ENCODE measurements around the gene MAN1A2. TPM values are rescaled to one million over a fixed set of nuclear protein-coding genes. Genes with fewer than 3 reads are reported as not detected.

Gene MAN1A2
- polyA plus RNA-seq, 1 donor from 2014 or later, result 25.0 TPM

- Histone ChIP-seq H3K9ac (ENCODE audit: low read length) (no peak overlapping the region), H3F3A (ENCODE audit: insufficient read depth, low read length, poor library complexity, severe bottlenecking) (no peaks in the 10 kb centered on the region), H4K20me1 (ENCODE audit: insufficient read depth) (no peaks in the 10 kb centered on the region), H3K36me3 (ENCODE audit: insufficient read depth, low read length) (no peaks in the 10 kb centered on the region), H3K4me3 (ENCODE audit: low read length) (no peak overlapping the region), H3K79me2 (replicated peaks; ENCODE audit: insufficient read depth, low read length) (no peaks in the 10 kb centered on the region), H3K4me2 (ENCODE audit: low read length) (no peak overlapping the region), H3K9me2 (ENCODE audit: insufficient read depth, low read length) (no peaks in the 10 kb centered on the region), H3K27me3 (ENCODE audit: insufficient read depth, low read depth, low read length) (no peaks in the 10 kb centered on the region), H2AFZ (ENCODE audit: low read depth, low read length) (no peak overlapping the region), H3K27ac (ENCODE audit: low read length) (no peak overlapping the region), H3K9me3 (ENCODE audit: low read length) (no peaks in the 10 kb centered on the region)
- TF ChIP-seq POLR2AphosphoS5 (IDR thresholded peaks at IDR 0.05), result no peak
- no peak for TF ChIP-seq CTCF (IDR thresholded peaks at IDR 0.05; ENCODE audit: poor library complexity, severe bottlenecking)
- no peak for TF ChIP-seq EP300 (conservative IDR thresholded peaks at IDR 0.05; ENCODE audit: poor library complexity, severe bottlenecking)
Observed at GRCh38 chr1:117563492-117563875, 196.2 kb downstream of the MAN1A2 start.

GRCh38 chr1:117564227-117565075 is 197.2 kb downstream of the MAN1A2 start:
- Histone ChIP-seq H3K36me3 (ENCODE audit: insufficient read depth, low read length) (no peaks in the 10 kb centered on the region), H3K9me3 (ENCODE audit: low read length) (no peaks in the 10 kb centered on the region), H2AFZ (ENCODE audit: low read depth, low read length) (no peak overlapping the region), H3K27ac (ENCODE audit: low read length) (no peak overlapping the region), H3K9ac (ENCODE audit: low read length) (no peak overlapping the region), H3K79me2 (replicated peaks; ENCODE audit: insufficient read depth, low read length) (no peaks in the 10 kb centered on the region), H3K4me2 (ENCODE audit: low read length) (no peak overlapping the region), H3F3A (ENCODE audit: insufficient read depth, low read length, poor library complexity, severe bottlenecking) (no peaks in the 10 kb centered on the region), H3K4me3 (ENCODE audit: low read length) (no peak overlapping the region), H3K9me2 (ENCODE audit: insufficient read depth, low read length) (no peaks in the 10 kb centered on the region), H3K27me3 (ENCODE audit: insufficient read depth, low read depth, low read length) (no peaks in the 10 kb centered on the region), H4K20me1 (ENCODE audit: insufficient read depth) (no peaks in the 10 kb centered on the region)
- no peak for TF ChIP-seq POLR2AphosphoS5 (IDR thresholded peaks at IDR 0.05)
- no peak for TF ChIP-seq TAF1 (IDR thresholded peaks at IDR 0.05; ENCODE audit: low read depth)
- TF ChIP-seq CTCF (IDR thresholded peaks at IDR 0.05; ENCODE audit: poor library complexity, severe bottlenecking), result no peak
- TF ChIP-seq RAD21 (conservative IDR thresholded peaks at IDR 0.05), result no peak

GRCh38 chr1:117565076-117565556 is 197.9 kb downstream of the MAN1A2 start:
- H3K9me3 ChIP-seq (ENCODE audit: low read length), result no peaks in the 10 kb centered on the region
- TF ChIP-seq CTCF (IDR thresholded peaks at IDR 0.05; ENCODE audit: poor library complexity, severe bottlenecking) (no peak), POLR2AphosphoS5 (IDR thresholded peaks at IDR 0.05) (no peak), TAF1 (IDR thresholded peaks at IDR 0.05; ENCODE audit: low read depth) (no peak), RAD21 (conservative IDR thresholded peaks at IDR 0.05) (no peak)
- H3K36me3 ChIP-seq (ENCODE audit: insufficient read depth, low read length), result no peaks in the 10 kb centered on the region
- no peaks in the 10 kb centered on the region for H4K20me1 ChIP-seq (ENCODE audit: insufficient read depth)
- H3K9me2 ChIP-seq (ENCODE audit: insufficient read depth, low read length), result no peaks in the 10 kb centered on the region
- no peak overlapping the region for H2AFZ ChIP-seq (ENCODE audit: low read depth, low read length)
- H3K9ac ChIP-seq (ENCODE audit: low read length), result no peak overlapping the region
- H3K27ac ChIP-seq (ENCODE audit: low read length), result no peak overlapping the region
- no peaks in the 10 kb centered on the region for H3F3A ChIP-seq (ENCODE audit: insufficient read depth, low read length, poor library complexity, severe bottlenecking)
- H3K79me2 ChIP-seq (replicated peaks; ENCODE audit: insufficient read depth, low read length), result no peaks in the 10 kb centered on the region
- no peak overlapping the region for H3K4me3 ChIP-seq (ENCODE audit: low read length)
- H3K27me3 ChIP-seq (ENCODE audit: insufficient read depth, low read depth, low read length), result no peaks in the 10 kb centered on the region
- H3K4me2 ChIP-seq (ENCODE audit: low read length), result no peak overlapping the region
